Upper lobe of left lung (tissue), 4 donors: ENCODE data around the gene ZSCAN18.

Experiments
- EP300 ChIP-seq, 4 donors: sonication (generic); formaldehyde crosslinking; IDR thresholded peaks; one replicate each; pipeline ENCODE4 v1.5.1; 2017; ENCODE audit warnings: antibody characterized with exemption in 4 of 4, control low read depth in 2 of 4
- POLR2A ChIP-seq, 4 donors: fragments of 450-650 bp; IDR thresholded peaks; one replicate each; pipeline ENCODE4 v1.5.1; 2016 to 2017; ENCODE audit warnings: antibody characterized with exemption in 4 of 4, mild to moderate bottlenecking in 2 of 4
- POLR2AphosphoS5 ChIP-seq, 2 donors: sonication (generic); formaldehyde crosslinking; IDR thresholded peaks; one replicate each; pipeline ENCODE4 v1.5.1; 2017; ENCODE audit warnings: antibody characterized with exemption in 2 of 2
- TF ChIP-seq, protein P1 (sequence below), 6 experiments: fragments of 450-650 bp in 4 of 6; fragments of 200-600 bp in 2 of 6; sonication (generic) in 2 of 6; IDR thresholded peaks; one replicate each; pipeline ENCODE4 v1.5.1; 2016 to 2019; ENCODE audit warnings: antibody characterized with exemption in 6 of 6

DNA sequence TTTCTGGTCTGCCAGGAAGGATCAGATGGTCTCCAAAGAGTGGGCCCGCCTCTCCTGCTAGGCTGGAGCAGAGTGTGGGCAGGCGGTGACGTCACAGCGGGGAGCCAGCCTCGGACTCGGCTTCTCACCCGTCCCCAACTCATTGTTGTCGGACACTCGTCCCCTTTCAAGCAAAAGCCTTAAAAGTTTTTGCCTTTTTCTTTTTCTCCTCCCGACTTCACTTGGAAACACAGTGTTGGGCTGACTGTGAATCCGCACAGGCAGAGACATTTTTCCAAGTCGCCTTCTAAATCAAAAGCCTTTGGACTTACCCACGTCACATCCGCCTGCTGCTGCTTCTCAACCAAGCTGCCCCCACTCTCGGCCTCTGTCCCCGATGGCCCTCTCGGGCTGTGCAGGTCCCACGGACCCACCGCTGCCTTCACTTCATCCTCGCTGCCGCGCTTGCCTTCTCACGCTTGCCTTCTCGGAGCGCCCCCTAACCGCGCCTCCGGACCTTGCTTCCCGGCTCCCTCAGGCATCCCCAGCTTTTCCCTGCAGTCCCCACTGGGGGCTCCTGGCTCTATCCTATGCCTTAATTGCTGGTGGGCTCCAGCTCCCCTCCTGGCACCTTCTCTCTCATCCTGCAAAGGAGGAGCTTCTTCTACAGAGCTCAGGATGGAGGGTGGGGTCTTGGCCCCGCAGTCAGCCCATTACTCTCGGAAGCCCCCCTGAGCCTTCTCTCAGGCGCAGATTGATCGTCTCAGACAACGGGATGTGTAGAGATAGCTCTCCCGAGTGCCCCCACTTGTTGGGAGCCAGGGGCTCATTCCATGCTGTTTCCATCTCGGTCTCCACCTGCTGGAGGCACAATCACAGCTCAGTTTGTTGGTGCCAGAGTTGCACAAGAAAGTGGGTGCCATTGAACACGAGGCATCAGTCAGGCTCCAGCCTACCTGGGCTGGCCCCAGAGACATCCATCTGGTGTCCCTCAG, 42.8 kb downstream of the ZSCAN18 start:
- TF ChIP-seq, protein P1, sequence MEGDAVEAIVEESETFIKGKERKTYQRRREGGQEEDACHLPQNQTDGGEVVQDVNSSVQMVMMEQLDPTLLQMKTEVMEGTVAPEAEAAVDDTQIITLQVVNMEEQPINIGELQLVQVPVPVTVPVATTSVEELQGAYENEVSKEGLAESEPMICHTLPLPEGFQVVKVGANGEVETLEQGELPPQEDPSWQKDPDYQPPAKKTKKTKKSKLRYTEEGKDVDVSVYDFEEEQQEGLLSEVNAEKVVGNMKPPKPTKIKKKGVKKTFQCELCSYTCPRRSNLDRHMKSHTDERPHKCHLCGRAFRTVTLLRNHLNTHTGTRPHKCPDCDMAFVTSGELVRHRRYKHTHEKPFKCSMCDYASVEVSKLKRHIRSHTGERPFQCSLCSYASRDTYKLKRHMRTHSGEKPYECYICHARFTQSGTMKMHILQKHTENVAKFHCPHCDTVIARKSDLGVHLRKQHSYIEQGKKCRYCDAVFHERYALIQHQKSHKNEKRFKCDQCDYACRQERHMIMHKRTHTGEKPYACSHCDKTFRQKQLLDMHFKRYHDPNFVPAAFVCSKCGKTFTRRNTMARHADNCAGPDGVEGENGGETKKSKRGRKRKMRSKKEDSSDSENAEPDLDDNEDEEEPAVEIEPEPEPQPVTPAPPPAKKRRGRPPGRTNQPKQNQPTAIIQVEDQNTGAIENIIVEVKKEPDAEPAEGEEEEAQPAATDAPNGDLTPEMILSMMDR (IDR thresholded peaks at IDR 0.05): no peak
- TF ChIP-seq EP300 (IDR thresholded peaks at IDR 0.05): no peak
- no peak for TF ChIP-seq POLR2A (IDR thresholded peaks at IDR 0.05)
- no peak for TF ChIP-seq POLR2AphosphoS5 (IDR thresholded peaks at IDR 0.05)
